GM21576 (cell line): ENCODE results near the gene C2orf68.
"Not testable (repeated sequence)": the region's sequence is repeated elsewhere in the genome, so short reads cannot be mapped to it uniquely, and the experiment has no call there.

ENCODE experiments used
- ATAC-seq: cut with Tn5 transposase; IDR thresholded peaks from one replicate; pipeline ENCODE4 v1.9.1; 2021; ENCODE audit warnings: mild to moderate bottlenecking, moderate library complexity; ENCODE audit not compliant: unreplicated experiment

The C2orf68 gene

GRCh38 chr2:85611705-85612587 is at the start of gene C2orf68:
C2orf68 (minus strand) TSS chr2:85612066; CDS start chr2:85611984, 82 bp downstream.
- peak; percentile 83 for ATAC-seq

GRCh38 chr2:85661139-85661858 is 49.4 kb upstream of the C2orf68 start:
- ATAC-seq = no peak

- ATAC-seq = no peak
Observed at GRCh38 chr2:85660725-85661124, 48.9 kb upstream of the C2orf68 start.

GRCh38 chr2:85660301-85660700 is 48.4 kb upstream of the C2orf68 start:
- not testable (repeated sequence) for ATAC-seq

- ATAC-seq = no peak
Observed at GRCh38 chr2:85659324-85659981, 47.6 kb upstream of the C2orf68 start.

GRCh38 chr2:85657399-85657798 is 45.5 kb upstream of the C2orf68 start:
- ATAC-seq = not testable (repeated sequence)

GRCh38 chr2:85656468-85656867 is 44.6 kb upstream of the C2orf68 start:
- ATAC-seq = no peak

GRCh38 chr2:85655961-85656417 is 44.1 kb upstream of the C2orf68 start:
- no peak for ATAC-seq

GRCh38 chr2:85653996-85654395 is 42.1 kb upstream of the C2orf68 start:
- no peak for ATAC-seq

GRCh38 chr2:85652056-85652455 is 40.2 kb upstream of the C2orf68 start:
- no peak for ATAC-seq

GRCh38 chr2:85651097-85651496 is 39.2 kb upstream of the C2orf68 start:
- no peak for ATAC-seq

GRCh38 chr2:85650456-85650855 is 38.6 kb upstream of the C2orf68 start:
- no peak for ATAC-seq

- no peak for ATAC-seq
Observed at GRCh38 chr2:85649201-85650190, 37.6 kb upstream of the C2orf68 start.

GRCh38 chr2:85648619-85649018 is 36.8 kb upstream of the C2orf68 start:
- ATAC-seq = no peak

GRCh38 chr2:85647823-85648526 is 36.1 kb upstream of the C2orf68 start:
- peak; percentile 72 for ATAC-seq

- ATAC-seq = no peak
Observed at GRCh38 chr2:85646166-85646565, 34.3 kb upstream of the C2orf68 start.

- no peak for ATAC-seq
Observed at GRCh38 chr2:85644909-85645308, 33.0 kb upstream of the C2orf68 start.

GRCh38 chr2:85642725-85643124 is 30.9 kb upstream of the C2orf68 start:
- ATAC-seq = no peak

GRCh38 chr2:85635636-85636035 is 23.8 kb upstream of the C2orf68 start:
- no peak for ATAC-seq

- ATAC-seq = no peak
Observed at GRCh38 chr2:85635011-85635410, 23.1 kb upstream of the C2orf68 start.
